Adrenal gland (tissue), 12 donors: ENCODE data around the gene SCAF11. TPM values are rescaled to one million over a fixed set of nuclear protein-coding genes. Genes with fewer than 3 reads are reported as not detected.

Source experiments
- DNase-seq, 7 donors: peaks; one replicate each; pipeline ENCODE4 v3.0.0-alpha.2; 2019 to 2020
- H3K27ac ChIP-seq, 5 donors: fragments of 200-600 bp; sonication (generic) in 4 of 5; 1 replicate in 3 of 5; 2 replicates in 2 of 5; pipeline versions ENCODE4 v1.5.1 to v1.8.0; 2016 to 2020; ENCODE audit warnings: mild to moderate bottlenecking in 1 of 5
- H3K27me3 ChIP-seq: fragments of 200-600 bp; 2 replicates; pipeline ENCODE4 v1.8.0; 2021
- H3K36me3 ChIP-seq, 2 donors: fragments of 200-600 bp; replicated peaks in 1 of 2; 1 replicate in 1 of 2; 2 replicates in 1 of 2; pipeline versions ENCODE4 v1.5.1 to v1.8.0; 2018 to 2022
- H3K4me1 ChIP-seq, 2 donors: fragments of 200-600 bp; replicated peaks in 1 of 2; 1 replicate in 1 of 2; 2 replicates in 1 of 2; pipeline versions ENCODE4 v1.5.1 to v1.8.0; 2018 to 2021
- H3K4me3 ChIP-seq, 4 donors: fragments of 200-600 bp; sonication (generic) in 3 of 4; one replicate each; pipeline ENCODE4 v1.5.1; 2016 to 2018
- H3K9me3 ChIP-seq, 3 donors: fragments of 200-600 bp; sonication (generic) in 1 of 3; replicated peaks in 1 of 3; 1 replicate in 2 of 3; 2 replicates in 1 of 3; pipeline versions ENCODE4 v1.5.1 to v1.8.0; 2016 to 2021
- CTCF ChIP-seq, 6 experiments: fragments of 450-650 bp in 4 of 6; fragments of 200-600 bp in 2 of 6; sonication (generic) in 1 of 6; IDR thresholded peaks; 1 replicate in 5 of 6; 2 replicates in 1 of 6; pipeline versions ENCODE4 v1.5.1 to v1.8.0; 2016 to 2021; ENCODE audit warnings: antibody characterized with exemption in 6 of 6, mild to moderate bottlenecking in 2 of 6, moderate library complexity in 1 of 6
- POLR2A ChIP-seq, 2 donors: fragments of 450-650 bp; IDR thresholded peaks; one replicate each; pipeline ENCODE4 v1.6.1; 2017; ENCODE audit warnings: antibody characterized with exemption in 2 of 2, mild to moderate bottlenecking in 2 of 2, moderate library complexity in 1 of 2
- WGBS, 4 donors: extraction: QIAGEN DNeasy Blood & Tissue Kit in 2 of 4; methylation state at CpG; one replicate each; pipeline versions ENCODE4 v1.1.5 to v1.1.7; 2013 to 2017; 5-methylcytosine and 5-hydroxymethylcytosine counted together
- intact Hi-C, 2 donors: fragments of 100-400 bp; cut with DNase I; formaldehyde crosslinking; loops; one replicate each; pipeline versions ENCODE4 v1.14.1 to v1.15.0; 2022 to 2023
- polyA plus RNA-seq, 3 donors: library from polyadenylated mRNA; stranded (reverse); fragments of 200-250 nt in 2 of 3; fragments of 350-450 nt in 1 of 3; fragmentation: Illumina TruSeq in 1 of 3; extraction: RNeasy Lipid Tissue Mini Kit (QIAGEN cat#74804) in 1 of 3; gene quantifications; one replicate each; pipeline ENCODE4 v1.2.3, GENCODE V29; 2013 to 2014
- total RNA-seq, 9 donors: library from RNA; depleted of rRNA in 4 of 9; stranded (reverse); fragments of >200 nt in 4 of 9; fragments of 120-200 nt in 1 of 9; fragmentation: NEBNext Ultra II Directional in 1 of 9; extraction: Animal tissue kit (Norgen Biotek cat#: 25700) in 1 of 9; gene quantifications; one replicate each; pipeline versions ENCODE4 v1.1.0 to v1.2.4, GENCODE V29; 2013 to 2023
- donor health status: healthy with polysubstance abuse.
- donor health status: Bipolar disorder and iron deficiency.
- donor health status: DM: yes; HTN: yes; CAD: no.
- donor health status: DM: no; HTN: no; CAD: no.
- donor health status: DM: no; HTN: no; CAD: no.
- donor health status: DM: yes; HTN: yes; CAD: no.

Gene SCAF11
- total and polyA plus RNA-seq, 12 donors, result 19.1 to 170 (median 85.1) TPM

GRCh38 chr12:45991284-45992249, 1.2 kb upstream of the SCAF11 start:
- H3K27ac ChIP-seq, result peak overlapping the region; percentile 90 to 98 (median 96)
- no peaks in the 10 kb centered on the region for H3K9me3 ChIP-seq
- peak overlapping the region; percentile 49 to 87 (median 72) for H3K4me3 ChIP-seq
- TF ChIP-seq POLR2A (IDR thresholded peaks at IDR 0.05) (peak; percentile 68 to 92), CTCF (IDR thresholded peaks at IDR 0.05) (no peak)
- H3K27me3 ChIP-seq, result no peaks in the 10 kb centered on the region
- peaks cover 22 to 32% of the 10 kb centered on the region in 2 donors for H3K4me1 ChIP-seq
- H3K36me3 ChIP-seq, result no peaks in the 10 kb centered on the region
- peak; percentile 71 to 88 (median 84) for DNase-seq
- 0 to 1% (median 0%) methylated on average over 54 to 71 of the region's 71 CpGs for WGBS, 4 donors
- intact Hi-C loops, result loop anchor here in 1 of 2 donors (5.0 kb wide), 1 partner anchor 264 kb away; the partner anchor contains the start of gene ARID2

GRCh38 chr12:45989721-45990467, 480 bp downstream of the SCAF11 start:
- peak; percentile 74 to 88 (median 77) for DNase-seq
- H3K4me3 ChIP-seq, result peak overlapping the region; percentile 64 to 99 (median 93)
- 0 to 1% (median 0%) methylated on average over 25 to 71 of the region's 71 CpGs for WGBS, 4 donors
- peak in 1 of 2 donors; percentile 71 for TF ChIP-seq POLR2A (IDR thresholded peaks at IDR 0.05)
- no peak for TF ChIP-seq CTCF (IDR thresholded peaks at IDR 0.05)
- peaks cover 32 to 47% of the 10 kb centered on the region in 2 donors for H3K4me1 ChIP-seq
- intact Hi-C loops, result loop anchor here in 1 of 2 donors (5.0 kb wide), 1 partner anchor 263 kb away; the partner anchor contains the start of gene ARID2
- H3K27ac ChIP-seq, result peak overlapping the region; percentile 97 to 99 (median 99)
- no peaks in the 10 kb centered on the region for H3K36me3 ChIP-seq
- no peaks in the 10 kb centered on the region for H3K27me3 ChIP-seq
- no peaks in the 10 kb centered on the region for H3K9me3 ChIP-seq

GRCh38 chr12:45989287-45989686, 1.1 kb downstream of the SCAF11 start:
- intact Hi-C loops, result no loop called here
- TF ChIP-seq POLR2A (IDR thresholded peaks at IDR 0.05) (no peak), CTCF (IDR thresholded peaks at IDR 0.05) (no peak)

GRCh38 chr12:45988264-45988663, 2.1 kb downstream of the SCAF11 start:
- H3K27ac ChIP-seq, result peak overlapping the region in 3 of 5 donors; percentile 97 to 99 (median 99)
- intact Hi-C loops, result no loop called here
- H3K27me3 ChIP-seq, result no peaks in the 10 kb centered on the region
- H3K36me3 ChIP-seq, result no peaks in the 10 kb centered on the region
- DNase-seq, result no peak
- no peaks in the 10 kb centered on the region for H3K9me3 ChIP-seq
- WGBS, 4 donors, result 15 to 33% (median 30%) methylated on average over 3 of the region's 3 CpGs
- H3K4me1 ChIP-seq, result peaks cover 32 to 50% of the 10 kb centered on the region in 2 donors
- H3K4me3 ChIP-seq, result peak overlapping the region in 1 of 4 donors; percentile 90
- TF ChIP-seq CTCF (IDR thresholded peaks at IDR 0.05) (no peak), POLR2A (IDR thresholded peaks at IDR 0.05) (peak in 1 of 2 donors; percentile 67)

More at GRCh38 chr12:45989287-45989686, 1.1 kb downstream of the SCAF11 start:
- DNase-seq, result no peak
- H3K4me1 ChIP-seq, result peaks cover 32 to 50% of the 10 kb centered on the region in 2 donors
- H3K27ac ChIP-seq, result peak overlapping the region; percentile 97 to 99 (median 99)
- no peaks in the 10 kb centered on the region for H3K9me3 ChIP-seq
- peak overlapping the region; percentile 64 to 99 (median 93) for H3K4me3 ChIP-seq
- no peaks in the 10 kb centered on the region for H3K36me3 ChIP-seq
- H3K27me3 ChIP-seq, result no peaks in the 10 kb centered on the region
- 2 to 4% (median 3%) methylated on average over 10 of the region's 10 CpGs for WGBS, 4 donors
